ENCODE results near the gene TEX53.

Gene TEX53

GRCh38 chr9:114694719-114695269 is 37.2 kb upstream of the TEX53 start:
- POLR2A ChIA-PET = no interaction called here
- peak; percentile 46 for DNase-seq (ENCODE audit: extremely low spot score)
- CTCF ChIA-PET = interaction anchor here (0.6 to 1.2 kb wide), 5 partner anchors 12 to 341 kb away, joined by 3 to 5 read pairs (median 3); no protein-coding TSS in a partner anchor
- TF ChIP-seq CTCF (IDR thresholded peaks at IDR 0.05; ENCODE audit: control extremely low read depth, extremely low read depth, low read depth, missing control alignments) = no peak

- ChIA-PET CTCF (interaction anchor here (0.6 to 6.1 kb wide), 5 partner anchors 12 to 41 kb away, joined by 3 to 67 read pairs (median 3); partner anchors contain the start of gene TEX48), POLR2A (interaction anchor here (1.1 kb wide), 1 partner anchor 107 kb away, joined by 3 read pairs; the partner anchor contains the start of gene ATP6V1G1)
- no peak for TF ChIP-seq CTCF (IDR thresholded peaks at IDR 0.05; ENCODE audit: control extremely low read depth, extremely low read depth, low read depth, missing control alignments)
- DNase-seq (ENCODE audit: extremely low spot score) = no peak
Measured at GRCh38 chr9:114694146-114694545, 36.5 kb upstream of the TEX53 start.

GRCh38 chr9:114693248-114693855 is 35.7 kb upstream of the TEX53 start:
- POLR2A ChIA-PET = interaction anchor here (0.5 to 1.1 kb wide), 2 partner anchors 106 to 127 kb away, joined by 3 to 5 read pairs; partner anchors contain the start of gene ATP6V1G1
- DNase-seq (ENCODE audit: extremely low spot score) = no peak
- TF ChIP-seq CTCF (IDR thresholded peaks at IDR 0.05; ENCODE audit: control extremely low read depth, extremely low read depth, low read depth, missing control alignments) = no peak
- CTCF ChIA-PET = interaction anchor here (0.8 to 6.1 kb wide), 5 partner anchors 12 to 44 kb away, joined by 3 to 67 read pairs (median 3); partner anchors contain the start of gene TEX48

GRCh38 chr9:114691956-114692295 is 34.3 kb upstream of the TEX53 start:
- no peak for DNase-seq (ENCODE audit: extremely low spot score)
- ChIA-PET POLR2A (no interaction called here), CTCF (interaction anchor here (1.0 to 6.1 kb wide), 7 partner anchors 11 to 323 kb away, joined by 3 to 67 read pairs (median 3); partner anchors contain the start of gene TEX48)
- TF ChIP-seq CTCF (IDR thresholded peaks at IDR 0.05; ENCODE audit: control extremely low read depth, extremely low read depth, low read depth, missing control alignments) = no peak

- ChIA-PET POLR2A (no interaction called here), CTCF (interaction anchor here (1.0 to 6.1 kb wide), 9 partner anchors 8 to 323 kb away, joined by 3 to 67 read pairs (median 3); partner anchors contain the start of gene TEX48)
- DNase-seq (ENCODE audit: extremely low spot score) = no peak
- no peak for TF ChIP-seq CTCF (IDR thresholded peaks at IDR 0.05; ENCODE audit: control extremely low read depth, extremely low read depth, low read depth, missing control alignments)
Measured at GRCh38 chr9:114691046-114691955, 33.7 kb upstream of the TEX53 start.

- TF ChIP-seq CTCF (IDR thresholded peaks at IDR 0.05; ENCODE audit: control extremely low read depth, extremely low read depth, low read depth, missing control alignments) = no peak
- DNase-seq (ENCODE audit: extremely low spot score) = no peak
- CTCF ChIA-PET = interaction anchor here (1.3 to 6.1 kb wide), 5 partner anchors 9 to 324 kb away, joined by 3 to 67 read pairs (median 6); partner anchors contain the start of gene TEX48
- POLR2A ChIA-PET = no interaction called here
Measured at GRCh38 chr9:114690308-114690707, 32.7 kb upstream of the TEX53 start.

Measured in GM10248 (cell line).